Neutrophil (primary cell): ENCODE data around the gene RFTN1.

ENCODE experiments used
- H3K27ac ChIP-seq: fragments of 200-600 bp; sonication (generic); 2 replicates; pipeline ENCODE4 v1.5.1; 2016; ENCODE audit warnings: mild to moderate bottlenecking, moderate library complexity
- H3K27me3 ChIP-seq: fragments of 200-600 bp; sonication (generic); 2 replicates; pipeline ENCODE4 v1.6.0; 2016; ENCODE audit warnings: mild to moderate bottlenecking
- H3K36me3 ChIP-seq: fragments of 200-600 bp; sonication (generic); 2 replicates; pipeline ENCODE4 v1.5.1; 2017
- H3K4me1 ChIP-seq, 2 experiments: fragments of 200-600 bp in 1 of 2; sonication (generic) in 1 of 2; 1 replicate in 1 of 2; 2 replicates in 1 of 2; pipeline versions ENCODE4 v1.5.1 to v1.6.1; 2013 to 2016; ENCODE audit warnings: low read depth in 1 of 2, low read length in 1 of 2, mild to moderate bottlenecking in 1 of 2, moderate library complexity in 1 of 2; ENCODE audit not compliant: control insufficient read depth in 1 of 2, insufficient read depth in 1 of 2
- H3K4me3 ChIP-seq, 2 experiments: fragments of 200-600 bp in 1 of 2; sonication (generic) in 1 of 2; 1 replicate in 1 of 2; 2 replicates in 1 of 2; pipeline ENCODE4 v1.5.1; 2013 to 2016; ENCODE audit warnings: low read depth in 1 of 2, low read length in 1 of 2, mild to moderate bottlenecking in 1 of 2, moderate library complexity in 1 of 2
- H3K9me3 ChIP-seq: fragments of 200-600 bp; sonication (generic); 2 replicates; pipeline ENCODE4 v1.5.1; 2016
- CTCF ChIP-seq: fragments of 200-600 bp; sonication (generic); IDR thresholded peaks from 2 replicates; pipeline ENCODE4 v1.5.1; 2016; ENCODE audit warnings: antibody characterized with exemption

Gene RFTN1

DNA sequence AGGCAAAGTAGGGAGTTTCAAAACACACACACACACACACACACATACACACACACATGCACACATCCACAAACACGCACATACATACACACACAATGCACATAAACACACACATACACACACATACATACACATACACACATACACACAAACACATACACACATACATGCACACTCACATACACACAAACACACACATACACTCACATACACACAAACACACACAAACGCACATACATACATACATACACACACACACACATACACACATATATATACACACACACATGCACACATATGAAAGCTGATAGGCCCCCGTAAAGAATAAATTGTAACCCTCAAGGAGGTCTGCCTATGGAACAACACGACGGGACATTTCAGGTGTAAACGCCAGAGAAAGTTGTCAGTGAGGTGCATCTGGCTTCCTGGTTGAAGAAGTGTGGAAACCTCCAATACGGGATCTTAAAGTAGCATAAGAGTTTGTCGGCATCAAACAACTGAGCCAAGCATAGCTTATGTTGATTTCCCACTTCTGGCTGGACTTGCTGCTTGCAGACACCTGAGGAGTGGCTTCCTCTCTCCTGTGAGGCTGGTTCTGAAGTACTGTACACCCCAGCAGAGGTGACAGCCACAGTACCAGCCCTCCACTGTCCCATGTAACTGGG lies 5.8 kb downstream of the RFTN1 start:
- no peaks in the 10 kb centered on the region for H3K9me3 ChIP-seq
- H3K4me3 ChIP-seq = no peak overlapping the region
- TF ChIP-seq CTCF = no peak
- no peak overlapping the region for H3K27ac ChIP-seq
- H3K4me1 ChIP-seq = peaks cover 16 to 23% of the 10 kb centered on the region in 2 experiments
- H3K36me3 ChIP-seq = no peaks in the 10 kb centered on the region
- H3K27me3 ChIP-seq = peaks cover 13% of the 10 kb centered on the region

DNA sequence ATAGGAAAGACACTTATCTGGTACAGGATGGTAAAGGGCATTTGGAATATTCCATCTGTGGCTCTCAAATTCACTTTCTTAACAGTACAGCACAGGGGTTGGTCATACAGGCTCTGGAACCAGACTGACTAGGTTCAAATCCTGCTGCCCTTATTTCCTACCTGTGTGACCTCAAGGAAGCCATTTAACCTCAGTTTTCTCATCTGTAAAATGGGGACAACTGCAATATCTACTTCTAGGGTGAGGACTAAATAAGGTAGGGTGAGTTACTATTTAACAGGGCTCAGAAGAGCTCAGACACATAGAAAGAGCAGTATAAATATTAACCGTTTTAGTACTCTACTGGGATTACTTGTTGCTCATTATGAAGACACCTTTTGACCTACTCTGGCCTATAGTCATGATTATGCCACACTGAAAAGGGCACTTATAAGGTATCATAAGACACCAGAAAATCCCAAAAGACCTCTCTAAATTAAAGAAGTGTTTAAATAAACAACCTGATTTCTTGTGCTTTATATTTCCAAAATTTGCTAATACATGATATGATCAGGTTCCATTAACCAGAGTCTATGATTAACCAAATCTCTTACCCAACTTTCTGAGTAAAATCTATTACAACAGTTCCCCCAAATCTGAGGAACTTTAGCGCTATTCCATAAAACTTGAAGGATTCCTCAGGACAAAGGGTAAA lies 6.5 kb downstream of the RFTN1 start:
- peaks cover 10 to 16% of the 10 kb centered on the region in 2 experiments for H3K4me1 ChIP-seq
- no peak overlapping the region for H3K4me3 ChIP-seq
- TF ChIP-seq CTCF = no peak
- H3K27ac ChIP-seq = no peak overlapping the region
- H3K9me3 ChIP-seq = no peaks in the 10 kb centered on the region
- peaks cover 7% of the 10 kb centered on the region for H3K27me3 ChIP-seq
- no peaks in the 10 kb centered on the region for H3K36me3 ChIP-seq

DNA sequence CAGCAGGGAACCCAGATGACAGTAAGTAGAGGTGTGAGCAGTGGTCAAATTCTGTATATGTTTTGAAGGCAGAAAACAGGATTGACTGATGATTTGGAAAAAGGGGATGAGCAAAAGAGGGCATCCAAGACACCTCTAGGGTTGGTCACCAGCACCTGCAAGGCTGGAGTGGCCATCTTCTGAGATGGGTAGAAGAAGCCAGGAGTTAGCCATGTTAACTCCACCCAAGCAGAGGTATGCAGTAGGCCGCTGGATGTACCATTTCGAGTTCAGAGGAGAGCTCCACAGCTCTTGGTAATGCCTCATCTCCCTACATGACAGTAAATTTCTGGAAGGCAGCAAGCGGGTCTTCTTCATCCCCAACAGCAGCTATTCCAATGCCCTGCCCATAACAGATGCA lies 7.0 kb downstream of the RFTN1 start:
- TF ChIP-seq CTCF = no peak

GRCh38 chr3:16504692-16505091 lies 8.8 kb downstream of the RFTN1 start:
- peaks cover 8 to 14% of the 10 kb centered on the region in 2 experiments for H3K4me1 ChIP-seq
- H3K9me3 ChIP-seq = no peaks in the 10 kb centered on the region
- no peaks in the 10 kb centered on the region for H3K36me3 ChIP-seq
- no peak overlapping the region for H3K4me3 ChIP-seq
- no peak for TF ChIP-seq CTCF
- H3K27me3 ChIP-seq = no peaks in the 10 kb centered on the region
- no peak overlapping the region for H3K27ac ChIP-seq

More for the DNA sequence above, 7.0 kb downstream of the RFTN1 start:
- H3K4me1 ChIP-seq = peaks cover 8 to 14% of the 10 kb centered on the region in 2 experiments
- no peak overlapping the region for H3K4me3 ChIP-seq
- H3K9me3 ChIP-seq = no peaks in the 10 kb centered on the region
- H3K27ac ChIP-seq = no peak overlapping the region
- no peaks in the 10 kb centered on the region for H3K36me3 ChIP-seq
- H3K27me3 ChIP-seq = peaks cover under 1% of the 10 kb centered on the region

- H3K36me3 ChIP-seq = no peaks in the 10 kb centered on the region
- H3K4me3 ChIP-seq = no peak overlapping the region
- no peaks in the 10 kb centered on the region for H3K27me3 ChIP-seq
- no peak for TF ChIP-seq CTCF
- H3K9me3 ChIP-seq = no peaks in the 10 kb centered on the region
- peaks cover 8 to 14% of the 10 kb centered on the region in 2 experiments for H3K4me1 ChIP-seq
- H3K27ac ChIP-seq = no peak overlapping the region
These were observed 9.3 kb downstream of the RFTN1 start for GRCh38 chr3:16504242-16504641.
